Measurements from ENCODE around the gene ZNF705A.
"Not testable (repeated sequence)": the region's sequence is repeated elsewhere in the genome, so short reads cannot be mapped to it uniquely, and the experiment has no call there.

Gene ZNF705A

DNA sequence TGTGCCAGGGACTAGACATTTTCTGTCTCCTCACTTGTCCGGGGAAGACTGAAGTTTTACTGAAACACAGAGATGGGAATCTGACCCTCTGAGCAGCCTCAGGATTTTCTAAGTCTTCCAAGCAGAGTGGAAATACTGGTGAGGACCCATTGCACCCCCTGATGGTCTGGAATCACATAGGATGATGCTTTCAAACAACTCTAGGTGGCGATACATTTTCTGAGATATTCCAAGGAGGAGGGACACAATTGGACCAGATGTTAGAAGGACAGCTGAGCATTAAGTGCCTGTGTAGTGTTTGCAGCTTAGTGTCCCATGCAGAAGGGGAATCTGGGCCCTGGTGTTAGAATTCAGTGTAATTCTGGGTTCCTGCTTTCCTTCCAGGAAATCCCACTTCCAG lies 31.3 kb downstream of the ZNF705A start:
- DNase-seq, result not testable (repeated sequence)

DNA sequence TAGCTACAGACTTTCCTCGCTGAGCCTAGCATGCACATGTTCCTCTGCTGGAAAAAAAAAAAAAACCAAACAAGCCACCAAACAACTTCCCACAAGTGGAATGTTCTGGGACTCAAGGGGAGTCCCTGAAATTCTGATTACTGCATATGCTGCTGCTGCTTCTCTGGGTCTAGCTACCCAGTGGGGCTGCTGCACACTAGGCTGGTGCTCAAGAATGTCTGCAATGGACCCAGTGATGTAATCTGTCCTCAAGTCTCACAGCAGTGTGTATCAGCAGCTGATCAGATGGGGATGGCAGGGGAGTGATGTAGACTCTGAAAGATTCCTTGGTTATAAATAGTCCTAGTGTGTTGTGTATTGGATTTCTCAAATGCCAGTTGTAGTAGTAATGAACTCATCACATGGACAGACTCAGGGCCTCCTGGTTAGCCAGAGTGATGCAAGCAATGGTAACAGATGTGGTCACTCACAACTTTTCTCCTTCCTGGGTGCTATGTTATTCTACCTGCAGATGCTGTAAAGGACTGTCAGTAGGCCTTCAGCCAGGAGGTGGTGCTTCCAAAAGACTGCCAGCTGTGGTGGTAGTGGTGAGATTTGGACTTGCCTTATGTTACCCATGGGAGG lies 41.0 kb downstream of the ZNF705A start:
- not testable (repeated sequence) for DNase-seq

DNA sequence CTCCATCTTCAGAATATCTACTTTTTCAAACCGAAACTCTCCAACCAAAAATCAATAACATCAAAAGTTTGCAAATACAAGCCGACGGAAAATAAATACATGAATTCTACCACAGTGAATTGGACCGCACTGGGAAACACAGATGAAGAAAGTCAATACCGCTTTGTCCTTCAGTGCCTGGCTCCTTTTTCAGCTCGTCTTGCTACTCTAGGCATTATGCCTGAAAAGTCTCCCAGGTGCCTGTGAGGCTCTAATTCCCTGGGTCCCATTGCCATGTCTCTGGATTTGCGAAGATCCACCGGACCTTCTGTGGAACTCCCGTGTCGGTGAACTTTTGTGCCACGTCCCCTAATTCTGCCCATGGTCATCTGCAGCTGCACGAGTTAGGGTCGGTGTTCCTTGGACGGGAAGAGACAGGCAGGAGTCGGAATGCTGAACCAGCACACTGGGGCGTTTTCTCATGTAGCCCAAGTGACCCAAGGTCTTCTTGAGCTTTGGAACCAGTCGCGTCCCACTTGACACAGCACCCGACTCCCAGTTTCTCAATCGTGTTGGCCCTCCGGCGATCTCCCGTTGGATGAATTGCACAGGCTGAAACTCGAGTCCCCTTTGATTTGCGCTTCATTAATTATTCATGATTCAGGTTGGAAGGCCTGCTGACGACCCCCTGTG lies 62.0 kb downstream of the ZNF705A start:
- DNase-seq, result not testable (repeated sequence)

- DNase-seq, result not testable (repeated sequence)
Observed at GRCh38 chr12:8221375-8221774, 64.6 kb downstream of the ZNF705A start.

DNA sequence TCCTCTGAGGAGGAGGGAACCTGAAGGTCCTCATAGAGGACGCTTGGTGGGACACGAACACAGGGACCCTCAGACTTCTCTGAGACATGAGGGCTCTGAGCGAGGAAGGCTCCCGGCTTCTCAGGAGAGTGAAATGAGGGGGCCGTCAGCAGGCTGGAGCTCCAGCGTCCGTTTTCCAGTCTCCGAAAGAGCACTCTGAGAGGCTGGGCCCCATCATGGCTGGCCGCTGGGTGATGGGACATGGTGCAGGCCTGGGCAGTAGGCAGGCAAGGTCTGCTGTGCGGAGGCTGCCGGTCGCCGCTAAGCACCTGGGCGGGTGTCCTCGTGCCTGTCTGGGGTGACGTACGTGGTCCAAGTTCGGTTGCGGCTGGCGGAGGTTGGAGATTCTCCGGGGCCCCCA lies 65.0 kb downstream of the ZNF705A start:
- not testable (repeated sequence) for DNase-seq

GRCh38 chr12:8222303-8222702 lies 65.5 kb downstream of the ZNF705A start:
- DNase-seq, result not testable (repeated sequence)

GRCh38 chr12:8223646-8224045 lies 66.8 kb downstream of the ZNF705A start:
- DNase-seq, result not testable (repeated sequence)

- not testable (repeated sequence) for DNase-seq
Observed at GRCh38 chr12:8224782-8225181, 68.0 kb downstream of the ZNF705A start.

GRCh38 chr12:8226355-8226754 lies 69.5 kb downstream of the ZNF705A start:
- DNase-seq, result no peak

GRCh38 chr12:8226992-8227731 lies 70.3 kb downstream of the ZNF705A start, which contains the start of gene FAM90A1:
Gene FAM90A1 (minus strand): TSS chr12:8227618. CDS start chr12:8224832, 2,786 bp downstream.
- not testable (repeated sequence) for DNase-seq

GRCh38 chr12:8227732-8228077 lies 70.9 kb downstream of the ZNF705A start:
- DNase-seq, result not testable (repeated sequence)

GRCh38 chr12:8228607-8229006 lies 71.8 kb downstream of the ZNF705A start:
- not testable (repeated sequence) for DNase-seq

- DNase-seq, result not testable (repeated sequence)
Observed at GRCh38 chr12:8229486-8229885, 72.7 kb downstream of the ZNF705A start.

All from activated effector memory CD4-positive, alpha-beta T cell treated with Interleukin-2 at 50 U/mL for 16 hours (primary cell).